GM12892 (cell line): ENCODE results near the gene ETS2.

Source experiments
- POLR2A ChIP-seq: IDR thresholded peaks from 2 replicates; pipeline ENCODE4 v1.6.1; 2011; ENCODE audit warnings: low read depth, low read length, control low read depth
- POLR2AphosphoS5 ChIP-seq: IDR thresholded peaks from 2 replicates; pipeline ENCODE4 v1.6.1; 2011; ENCODE audit warnings: low read depth, low read length, control low read depth

GRCh38 chr21:38761531-38761930 lies 44.2 kb upstream of the ETS2 start:
- no peak for TF ChIP-seq POLR2AphosphoS5
- no peak for TF ChIP-seq POLR2A
